B cell (primary cell): Measurements from ENCODE around the gene TWSG1. TPM values are rescaled to one million over a fixed set of nuclear protein-coding genes. Genes with fewer than 3 reads are reported as not detected.

Experiments used
- ATAC-seq: fragments of 200-7000 bp; cut with Tn5 transposase; one replicate; pipeline ENCODE4 v1.10.0; 2021; ENCODE audit warnings: low read depth, mild to moderate bottlenecking, moderate number of reproducible peaks, moderate library complexity
- CTCF ChIA-PET: fragments of 350-600 bp; sonication (Branson Sonifier 250); formaldehyde crosslinking; loops from one replicate; lab custom pipeline; 2021; ENCODE audit warnings: antibody characterized with exemption, inconsistent platforms; lab: Charles Lee
- POLR2A ChIA-PET: fragments of 350-600 bp; sonication (Branson Sonifier 250); formaldehyde crosslinking; loops from one replicate; lab custom pipeline; 2021; ENCODE audit warnings: antibody characterized with exemption; lab: Charles Lee
- DNase-seq: peaks from one replicate; pipeline ENCODE4 v3.0.0; 2013
- H2AFZ ChIP-seq: 2 replicates; pipeline ENCODE4 v1.6.1; 2012; ENCODE audit warnings: mild to moderate bottlenecking, low read depth, low read length; ENCODE audit not compliant: insufficient read depth, poor library complexity, severe bottlenecking
- H3K27ac ChIP-seq, 2 donors: 1 replicate in 1 of 2; 2 replicates in 1 of 2; pipeline ENCODE4 v1.5.1; 2012 to 2013; ENCODE audit warnings: low read length in 2 of 2, mild to moderate bottlenecking in 2 of 2, moderate library complexity in 1 of 2
- H3K27me3 ChIP-seq, 4 experiments: fragments of 200-600 bp in 1 of 4; sonication (generic) in 1 of 4; replicated peaks in 1 of 4; 1 replicate in 2 of 4; 2 replicates in 2 of 4; pipeline versions ENCODE4 v1.6.1 to v1.7.0; 2013 to 2016; ENCODE audit warnings: low read length in 3 of 4, mild to moderate bottlenecking in 2 of 4, mixed read lengths in 1 of 4, moderate library complexity in 1 of 4; ENCODE audit not compliant: insufficient read depth in 4 of 4, control insufficient read depth in 3 of 4; ENCODE audit errors: control extremely low read depth in 1 of 4
- H3K36me3 ChIP-seq, 2 experiments: replicated peaks in 1 of 2; 1 replicate in 1 of 2; 2 replicates in 1 of 2; pipeline versions ENCODE4 v1.6.1 to v1.7.1; 2013; ENCODE audit warnings: low read length in 1 of 2; ENCODE audit not compliant: insufficient read depth in 2 of 2, control insufficient read depth in 1 of 2; ENCODE audit errors: control extremely low read depth in 1 of 2, extremely low read depth in 1 of 2
- H3K4me1 ChIP-seq, 2 donors: fragments of 200-600 bp in 1 of 2; sonication (generic) in 1 of 2; 1 replicate in 1 of 2; 2 replicates in 1 of 2; pipeline versions ENCODE4 v1.5.1 to v1.6.1; 2013 to 2017; ENCODE audit warnings: low read length in 2 of 2; ENCODE audit not compliant: control insufficient read depth in 2 of 2, insufficient read depth in 2 of 2
- H3K4me2 ChIP-seq: replicated peaks from 2 replicates; pipeline ENCODE3; 2012; ENCODE audit warnings: mild to moderate bottlenecking, low read depth, low read length; ENCODE audit not compliant: poor library complexity, severe bottlenecking
- H3K4me3 ChIP-seq, 5 experiments: fragments of 200-600 bp in 1 of 5; sonication (generic) in 1 of 5; 1 replicate in 3 of 5; 2 replicates in 2 of 5; pipeline versions ENCODE4 v1.5.1 to v1.7.0; 2011 to 2016; ENCODE audit warnings: low read length in 4 of 5, mild to moderate bottlenecking in 4 of 5, low read depth in 2 of 5, control low read depth in 1 of 5, moderate library complexity in 1 of 5; ENCODE audit not compliant: insufficient read depth in 1 of 5; ENCODE audit errors: control extremely low read depth in 1 of 5, extremely low read depth in 1 of 5
- H3K79me2 ChIP-seq: fragments of 200-600 bp; sonication (generic); one replicate; pipeline ENCODE4 v1.6.0; 2016; ENCODE audit warnings: low read length; ENCODE audit not compliant: control insufficient read depth, insufficient read depth
- H3K9ac ChIP-seq: fragments of 200-600 bp; sonication (generic); 2 replicates; pipeline ENCODE4 v1.6.1; 2017; ENCODE audit warnings: mild to moderate bottlenecking, low read length, moderate library complexity
- H3K9me3 ChIP-seq, 3 donors: one replicate each; pipeline versions ENCODE4 v1.6.1 to v1.7.1; 2013; ENCODE audit warnings: low read length in 2 of 3; ENCODE audit not compliant: control insufficient read depth in 2 of 3, insufficient read depth in 1 of 3; ENCODE audit errors: control extremely low read depth in 1 of 3
- H4K20me1 ChIP-seq: 2 replicates; pipeline ENCODE4 v1.6.0; 2012; ENCODE audit warnings: mild to moderate bottlenecking, low read length; ENCODE audit not compliant: insufficient read depth, control insufficient read depth, poor library complexity, severe bottlenecking
- H3K27ac Mint-ChIP-seq: one replicate; pipeline ENCODE4 v1.8.0; 2021; ENCODE audit warnings: mixed read lengths
- H3K27me3 Mint-ChIP-seq: one replicate; pipeline ENCODE4 v1.8.0; 2021; ENCODE audit warnings: mixed read lengths
- H3K4me1 Mint-ChIP-seq: one replicate; pipeline ENCODE4 v1.8.0; 2021; ENCODE audit warnings: mixed read lengths
- H3K4me3 Mint-ChIP-seq: one replicate; pipeline ENCODE4 v1.8.0; 2021; ENCODE audit warnings: mixed read lengths
- H3K9me3 Mint-ChIP-seq: one replicate; pipeline ENCODE4 v1.8.0; 2022; ENCODE audit warnings: mixed read lengths; ENCODE audit not compliant: insufficient read depth
- EZH2 ChIP-seq: IDR thresholded peaks from 2 replicates; pipeline ENCODE4 v1.6.1; 2012; ENCODE audit warnings: borderline replicate concordance, low read depth, mild to moderate bottlenecking, moderate library complexity, low read length; ENCODE audit not compliant: insufficient read depth, poor library complexity, severe bottlenecking
- WGBS: methylation state at CpG from one replicate; pipeline ENCODE4 v1.1.5; 2013; ENCODE audit warnings: missing lambda C conversion rate; ENCODE audit not compliant: insufficient coverage; 5-methylcytosine and 5-hydroxymethylcytosine counted together
- intact Hi-C: fragments of 100-400 bp; cut with micrococcal nuclease; formaldehyde crosslinking; loops from one replicate; pipeline ENCODE4 v1.10.0; 2022
- polyA plus RNA-seq: library from polyadenylated mRNA; depleted of rRNA; stranded (reverse); fragments of >200 nt; gene quantifications from 2 replicates; pipeline ENCODE4 v1.2.3, GENCODE V29; 2012
- total RNA-seq, 2 donors: library from RNA; stranded (reverse); fragments of 120-200 nt in 1 of 2; gene quantifications; 1 replicate in 1 of 2; 2 replicates in 1 of 2; pipeline versions ENCODE4 v1.2.3 to v1.2.4, GENCODE V29; 2013 to 2022
- TF ChIP-seq, protein P1 (sequence below): fragments of 200-600 bp; IDR thresholded peaks from one replicate; pipeline ENCODE4 v1.8.0; 2022; ENCODE audit warnings: antibody characterized with exemption, mild to moderate bottlenecking

Gene TWSG1
- total and polyA plus RNA-seq, 2 donors (not counting 1 experiment from before 2014, with no cell fraction given), result 1.1 to 6.3 TPM

DNA sequence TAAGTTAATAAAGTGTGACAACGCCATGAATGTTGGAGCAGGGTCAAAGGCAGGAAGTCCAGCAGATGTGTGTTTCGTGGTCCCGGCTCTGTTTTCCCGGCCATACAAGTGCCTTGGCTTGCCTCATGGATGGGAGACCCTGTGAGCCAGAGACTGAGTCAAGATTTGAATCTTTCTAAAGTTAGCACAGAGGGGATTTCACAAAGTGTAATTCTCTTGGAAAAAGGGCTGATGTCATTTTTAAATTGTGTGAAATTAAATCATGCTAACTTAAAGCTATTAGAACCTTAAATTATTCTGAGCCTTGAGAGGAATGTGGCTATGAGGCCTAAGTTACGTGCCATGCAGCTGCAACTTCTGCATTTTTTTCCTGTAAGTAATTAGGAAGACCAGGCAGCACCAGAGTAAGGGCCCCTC is 102.5 kb downstream of the TWSG1 start:
- H3K9me3 ChIP-seq, result peaks cover 0 to 7% (median 0%) of the 10 kb centered on the region in 3 donors
- CTCF ChIA-PET, result interaction anchor here (0.7 kb wide), 1 partner anchor 80 kb away, joined by 3 read pairs; no protein-coding TSS in a partner anchor
- peaks cover 5 to 14% of the 10 kb centered on the region in 2 donors for H3K4me1 ChIP-seq
- no peak for TF ChIP-seq EZH2
- TF ChIP-seq, protein P1, sequence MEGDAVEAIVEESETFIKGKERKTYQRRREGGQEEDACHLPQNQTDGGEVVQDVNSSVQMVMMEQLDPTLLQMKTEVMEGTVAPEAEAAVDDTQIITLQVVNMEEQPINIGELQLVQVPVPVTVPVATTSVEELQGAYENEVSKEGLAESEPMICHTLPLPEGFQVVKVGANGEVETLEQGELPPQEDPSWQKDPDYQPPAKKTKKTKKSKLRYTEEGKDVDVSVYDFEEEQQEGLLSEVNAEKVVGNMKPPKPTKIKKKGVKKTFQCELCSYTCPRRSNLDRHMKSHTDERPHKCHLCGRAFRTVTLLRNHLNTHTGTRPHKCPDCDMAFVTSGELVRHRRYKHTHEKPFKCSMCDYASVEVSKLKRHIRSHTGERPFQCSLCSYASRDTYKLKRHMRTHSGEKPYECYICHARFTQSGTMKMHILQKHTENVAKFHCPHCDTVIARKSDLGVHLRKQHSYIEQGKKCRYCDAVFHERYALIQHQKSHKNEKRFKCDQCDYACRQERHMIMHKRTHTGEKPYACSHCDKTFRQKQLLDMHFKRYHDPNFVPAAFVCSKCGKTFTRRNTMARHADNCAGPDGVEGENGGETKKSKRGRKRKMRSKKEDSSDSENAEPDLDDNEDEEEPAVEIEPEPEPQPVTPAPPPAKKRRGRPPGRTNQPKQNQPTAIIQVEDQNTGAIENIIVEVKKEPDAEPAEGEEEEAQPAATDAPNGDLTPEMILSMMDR, result no peak
- Mint-ChIP-seq H3K9me3 (no peaks in the 10 kb centered on the region), H3K27ac (no peak overlapping the region), H3K27me3 (no peaks in the 10 kb centered on the region), H3K4me1 (peaks cover 15% of the 10 kb centered on the region), H3K4me3 (no peak overlapping the region)
- H3K4me2 ChIP-seq, result no peak overlapping the region
- 88% methylated on average over 4 of the region's 5 CpGs for WGBS
- DNase-seq (no peak), ATAC-seq (no peak)
- H3K4me3 ChIP-seq, result no peak overlapping the region
- H3K79me2 ChIP-seq, result no peaks in the 10 kb centered on the region
- no peak overlapping the region for H3K27ac ChIP-seq
- no peak overlapping the region for H2AFZ ChIP-seq
- no peaks in the 10 kb centered on the region for H3K27me3 ChIP-seq
- POLR2A ChIA-PET, result no interaction called here
- intact Hi-C loops, result no loop called here
- H4K20me1 ChIP-seq, result no peaks in the 10 kb centered on the region
- H3K36me3 ChIP-seq, result no peaks in the 10 kb centered on the region
- H3K9ac ChIP-seq, result no peak overlapping the region

DNA sequence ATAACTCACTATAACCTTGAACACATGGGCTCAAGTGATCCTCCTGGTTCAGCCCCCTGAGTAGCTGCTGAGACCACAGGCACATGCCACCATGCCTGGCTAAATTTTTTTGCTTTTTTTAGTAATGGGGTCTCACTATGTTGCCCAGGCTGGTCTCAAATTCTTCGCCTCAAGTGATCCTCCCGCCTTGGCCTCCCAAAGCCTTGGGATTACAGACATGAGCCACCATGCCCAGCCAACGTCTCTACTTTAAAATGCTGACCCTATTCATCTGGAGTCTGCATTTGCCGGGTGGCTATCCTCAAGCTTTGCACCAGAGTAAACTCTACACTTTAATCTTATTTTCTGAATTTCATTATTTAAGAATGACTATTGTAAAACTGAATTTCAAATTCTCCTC is 103.1 kb downstream of the TWSG1 start:
- Histone ChIP-seq H3K9ac (no peak overlapping the region), H3K27me3 (no peaks in the 10 kb centered on the region), H3K36me3 (no peaks in the 10 kb centered on the region), H2AFZ (no peak overlapping the region), H4K20me1 (no peaks in the 10 kb centered on the region), H3K9me3 (peaks cover 0 to 7% (median 0%) of the 10 kb centered on the region in 3 donors), H3K4me1 (peaks cover 5 to 14% of the 10 kb centered on the region in 2 donors), H3K4me2 (no peak overlapping the region), H3K4me3 (no peak overlapping the region), H3K79me2 (no peaks in the 10 kb centered on the region), H3K27ac (no peak overlapping the region)
- CTCF ChIA-PET, result no interaction called here
- 80% methylated on average over 2 of the region's 4 CpGs for WGBS
- ATAC-seq (no peak), DNase-seq (no peak)
- Mint-ChIP-seq H3K27ac (no peak overlapping the region), H3K4me3 (no peak overlapping the region), H3K9me3 (no peaks in the 10 kb centered on the region), H3K27me3 (no peaks in the 10 kb centered on the region), H3K4me1 (peaks cover 15% of the 10 kb centered on the region)
- POLR2A ChIA-PET, result no interaction called here
- no peak for TF ChIP-seq EZH2
- TF ChIP-seq, protein P1, result no peak
- intact Hi-C loops, result no loop called here
